T-helper 1 cell treated with Interleukin-12 subunit alpha and Interleukin-12 subunit beta and Interleukin-4 antibody, amounts not matched to agents 30 μg/mL and 1 μg/mL, for 36 hours (primary cell): Measurements from ENCODE around the gene TPBGL.

Experiments
- H3K27ac Mint-ChIP-seq: one replicate; pipeline ENCODE4 v1.8.0; 2021; ENCODE audit warnings: mild to moderate bottlenecking, mixed read lengths
- H3K27me3 Mint-ChIP-seq: one replicate; pipeline ENCODE4 v1.8.0; 2021; ENCODE audit warnings: low read depth, mixed read lengths
- H3K36me3 Mint-ChIP-seq: one replicate; pipeline ENCODE4 v1.8.0; 2021; ENCODE audit warnings: low read depth, mixed read lengths
- H3K4me1 Mint-ChIP-seq: one replicate; pipeline ENCODE4 v1.8.0; 2021; ENCODE audit warnings: low read depth, mixed read lengths
- H3K4me3 Mint-ChIP-seq: one replicate; pipeline ENCODE4 v1.8.0; 2021; ENCODE audit warnings: mild to moderate bottlenecking, moderate library complexity, mixed read lengths
- H3K9me3 Mint-ChIP-seq: one replicate; pipeline ENCODE4 v1.8.0; 2021; ENCODE audit warnings: mixed read lengths

TPBGL gene

GRCh38 chr11:75280770-75281468 is 40.3 kb downstream of the TPBGL start:
- Mint-ChIP-seq H3K4me3 (no peak overlapping the region), H3K9me3 (no peaks in the 10 kb centered on the region), H3K27me3 (no peaks in the 10 kb centered on the region), H3K4me1 (peaks cover 26% of the 10 kb centered on the region), H3K27ac (no peak overlapping the region), H3K36me3 (peaks cover 25% of the 10 kb centered on the region)

- H3K4me3 Mint-ChIP-seq: no peak overlapping the region
- no peaks in the 10 kb centered on the region for H3K9me3 Mint-ChIP-seq
- H3K4me1 Mint-ChIP-seq: peaks cover 21% of the 10 kb centered on the region
- no peak overlapping the region for H3K27ac Mint-ChIP-seq
- H3K36me3 Mint-ChIP-seq: peaks cover 19% of the 10 kb centered on the region
- no peaks in the 10 kb centered on the region for H3K27me3 Mint-ChIP-seq
Observed at GRCh38 chr11:75281469-75282095, 41.0 kb downstream of the TPBGL start.

- peaks cover 7% of the 10 kb centered on the region for H3K36me3 Mint-ChIP-seq
- H3K27me3 Mint-ChIP-seq: no peaks in the 10 kb centered on the region
- peaks cover 15% of the 10 kb centered on the region for H3K4me1 Mint-ChIP-seq
- H3K9me3 Mint-ChIP-seq: no peaks in the 10 kb centered on the region
- H3K4me3 Mint-ChIP-seq: no peak overlapping the region
- H3K27ac Mint-ChIP-seq: no peak overlapping the region
Observed at GRCh38 chr11:75283391-75283931, 42.9 kb downstream of the TPBGL start.

GRCh38 chr11:75285776-75286360 is 45.3 kb downstream of the TPBGL start:
- peaks cover 7% of the 10 kb centered on the region for H3K4me1 Mint-ChIP-seq
- no peak overlapping the region for H3K4me3 Mint-ChIP-seq
- no peaks in the 10 kb centered on the region for H3K9me3 Mint-ChIP-seq
- H3K27ac Mint-ChIP-seq: no peak overlapping the region
- H3K36me3 Mint-ChIP-seq: peaks cover 1% of the 10 kb centered on the region
- H3K27me3 Mint-ChIP-seq: no peaks in the 10 kb centered on the region

- H3K4me3 Mint-ChIP-seq: no peak overlapping the region
- H3K27ac Mint-ChIP-seq: no peak overlapping the region
- peaks cover 5% of the 10 kb centered on the region for H3K4me1 Mint-ChIP-seq
- no peaks in the 10 kb centered on the region for H3K36me3 Mint-ChIP-seq
- H3K27me3 Mint-ChIP-seq: no peaks in the 10 kb centered on the region
- H3K9me3 Mint-ChIP-seq: no peaks in the 10 kb centered on the region
Observed at GRCh38 chr11:75286826-75287465, 46.4 kb downstream of the TPBGL start.

GRCh38 chr11:75287579-75287978 is 47.0 kb downstream of the TPBGL start:
- H3K36me3 Mint-ChIP-seq: no peaks in the 10 kb centered on the region
- no peak overlapping the region for H3K27ac Mint-ChIP-seq
- H3K4me1 Mint-ChIP-seq: peaks cover 5% of the 10 kb centered on the region
- no peak overlapping the region for H3K4me3 Mint-ChIP-seq
- H3K27me3 Mint-ChIP-seq: no peaks in the 10 kb centered on the region
- no peaks in the 10 kb centered on the region for H3K9me3 Mint-ChIP-seq

GRCh38 chr11:75289511-75289760 is 48.9 kb downstream of the TPBGL start:
- H3K4me1 Mint-ChIP-seq: peaks cover 5% of the 10 kb centered on the region
- no peak overlapping the region for H3K27ac Mint-ChIP-seq
- no peak overlapping the region for H3K4me3 Mint-ChIP-seq
- no peaks in the 10 kb centered on the region for H3K9me3 Mint-ChIP-seq
- H3K27me3 Mint-ChIP-seq: no peaks in the 10 kb centered on the region
- H3K36me3 Mint-ChIP-seq: no peaks in the 10 kb centered on the region

- H3K36me3 Mint-ChIP-seq: no peaks in the 10 kb centered on the region
- no peak overlapping the region for H3K27ac Mint-ChIP-seq
- H3K9me3 Mint-ChIP-seq: no peaks in the 10 kb centered on the region
- H3K4me3 Mint-ChIP-seq: no peak overlapping the region
- peaks cover 5% of the 10 kb centered on the region for H3K4me1 Mint-ChIP-seq
- H3K27me3 Mint-ChIP-seq: no peaks in the 10 kb centered on the region
Observed at GRCh38 chr11:75289919-75290318, 49.3 kb downstream of the TPBGL start.

GRCh38 chr11:75291741-75292140 is 51.2 kb downstream of the TPBGL start:
- peaks cover 5% of the 10 kb centered on the region for H3K4me1 Mint-ChIP-seq
- no peaks in the 10 kb centered on the region for H3K27me3 Mint-ChIP-seq
- no peak overlapping the region for H3K4me3 Mint-ChIP-seq
- no peak overlapping the region for H3K27ac Mint-ChIP-seq
- no peaks in the 10 kb centered on the region for H3K9me3 Mint-ChIP-seq
- peaks cover 4% of the 10 kb centered on the region for H3K36me3 Mint-ChIP-seq

- Mint-ChIP-seq H3K9me3 (no peaks in the 10 kb centered on the region), H3K4me1 (peaks cover 2% of the 10 kb centered on the region), H3K36me3 (peaks cover 4% of the 10 kb centered on the region), H3K4me3 (no peak overlapping the region), H3K27me3 (no peaks in the 10 kb centered on the region), H3K27ac (no peak overlapping the region)
Observed at GRCh38 chr11:75292943-75293342, 52.4 kb downstream of the TPBGL start.
